Measurements from ENCODE around the gene OR51E1.

Gene OR51E1

GRCh38 chr11:4643682-4644081, at the start of gene OR51E1:
OR51E1 (plus strand) TSS chr11:4643982; CDS start chr11:4652527, 8,545 bp downstream.
- Histone ChIP-seq H3K4me1 (ENCODE audit: control insufficient read depth, low read length) (no peaks in the 10 kb centered on the region), H3K36me3 (ENCODE audit: control insufficient read depth, low read length) (no peaks in the 10 kb centered on the region), H3K9me2 (replicated peaks; ENCODE audit: control insufficient read depth, low read length) (no peaks in the 10 kb centered on the region)

GRCh38 chr11:4605057-4605456, 38.7 kb upstream of the OR51E1 start:
- peaks cover 6% of the 10 kb centered on the region; the same call in 1 of the 2 replicates for H3K9me3 ChIP-seq (ENCODE audit: control insufficient read depth, insufficient read depth, low read length)
- H3K4me1 ChIP-seq (ENCODE audit: control insufficient read depth, low read length): peaks cover 16% of the 10 kb centered on the region
- peaks cover 9% of the 10 kb centered on the region for H3K79me2 ChIP-seq (ENCODE audit: control insufficient read depth, low read length)
- no peaks in the 10 kb centered on the region for H3F3A ChIP-seq (ENCODE audit: control insufficient read depth, insufficient read depth)
- H3K4me3 ChIP-seq (ENCODE audit: low read length): no peak overlapping the region
- H3K27me3 ChIP-seq (ENCODE audit: control insufficient read depth, low read length): no peaks in the 10 kb centered on the region
- H3K4me2 ChIP-seq (ENCODE audit: low read length): no peak overlapping the region
- H4K20me1 ChIP-seq (ENCODE audit: control insufficient read depth, insufficient read depth, low read depth, low read length): no peaks in the 10 kb centered on the region
- H3K36me3 ChIP-seq (ENCODE audit: control insufficient read depth, low read length): peaks cover 32% of the 10 kb centered on the region
- TF ChIP-seq EZH2phosphoT487 (IDR thresholded peaks at IDR 0.05; ENCODE audit: borderline replicate concordance, low read length) (no peak), CTCF (IDR thresholded peaks at IDR 0.05; ENCODE audit: low read depth, low read length, poor library complexity, severe bottlenecking) (no peak)
- no peaks in the 10 kb centered on the region for H3K9me2 ChIP-seq (replicated peaks; ENCODE audit: control insufficient read depth, low read length)
- no peak overlapping the region for H3K27ac ChIP-seq (ENCODE audit: low read depth, low read length)

More at GRCh38 chr11:4643682-4644081, at the start of gene OR51E1:
- H4K20me1 ChIP-seq (ENCODE audit: control insufficient read depth, insufficient read depth, low read depth, low read length): no peaks in the 10 kb centered on the region
- H3K4me2 ChIP-seq (ENCODE audit: low read length): no peak within 1 kb of the TSS
- no peaks in the 10 kb centered on the region for H3F3A ChIP-seq (ENCODE audit: control insufficient read depth, insufficient read depth)
- H3K9me3 ChIP-seq (ENCODE audit: control insufficient read depth, insufficient read depth, low read length): no peaks in the 10 kb centered on the region
- H3K27ac ChIP-seq (ENCODE audit: low read depth, low read length): no peak within 1 kb of the TSS
- no peak for TF ChIP-seq EZH2phosphoT487 (IDR thresholded peaks at IDR 0.05; ENCODE audit: borderline replicate concordance, low read length)
- TF ChIP-seq CTCF (IDR thresholded peaks at IDR 0.05; ENCODE audit: low read depth, low read length, poor library complexity, severe bottlenecking): no peak
- H3K4me3 ChIP-seq (ENCODE audit: low read length): no peak within 1 kb of the TSS
- H3K79me2 ChIP-seq (ENCODE audit: control insufficient read depth, low read length): no peaks in the 10 kb centered on the region
- H3K27me3 ChIP-seq (ENCODE audit: control insufficient read depth, low read length): no peaks in the 10 kb centered on the region

GRCh38 chr11:4606231-4607015, 37.4 kb upstream of the OR51E1 start:
- Histone ChIP-seq H3K9me3 (ENCODE audit: control insufficient read depth, insufficient read depth, low read length) (peaks cover 6% of the 10 kb centered on the region; the same call in 1 of the 2 replicates), H3K27me3 (ENCODE audit: control insufficient read depth, low read length) (no peaks in the 10 kb centered on the region), H4K20me1 (ENCODE audit: control insufficient read depth, insufficient read depth, low read depth, low read length) (no peaks in the 10 kb centered on the region), H3K4me3 (ENCODE audit: low read length) (peak overlapping the region; percentile 75), H3K27ac (ENCODE audit: low read depth, low read length) (no peak overlapping the region), H3K36me3 (ENCODE audit: control insufficient read depth, low read length) (peaks cover 18% of the 10 kb centered on the region), H3F3A (ENCODE audit: control insufficient read depth, insufficient read depth) (no peaks in the 10 kb centered on the region), H3K9me2 (replicated peaks; ENCODE audit: control insufficient read depth, low read length) (no peaks in the 10 kb centered on the region), H3K4me1 (ENCODE audit: control insufficient read depth, low read length) (peaks cover 19% of the 10 kb centered on the region), H3K79me2 (ENCODE audit: control insufficient read depth, low read length) (peaks cover 9% of the 10 kb centered on the region), H3K4me2 (ENCODE audit: low read length) (peak overlapping the region; percentile 75)
- TF ChIP-seq CTCF (IDR thresholded peaks at IDR 0.05; ENCODE audit: low read depth, low read length, poor library complexity, severe bottlenecking) (no peak), EZH2phosphoT487 (IDR thresholded peaks at IDR 0.05; ENCODE audit: borderline replicate concordance, low read length) (no peak)

All from DOHH2 (cell line).